Stimulated activated CD8-positive, alpha-beta memory T cell treated with anti-CD3 and anti-CD28 coated beads, Interleukin-15, amount 100 ng/mL, for 4 hours (primary cell): ENCODE data around the gene ASTN2.

Source experiments
- DNase-seq, 2 donors: peaks; one replicate each; pipeline ENCODE4 v3.0.0-alpha.2; 2020; ENCODE audit warnings: low read depth in 2 of 2

The ASTN2 gene

GRCh38 chr9:116966199-116966598 is 448.7 kb downstream of the ASTN2 start:
- no peak for DNase-seq

- no peak for DNase-seq
These were observed 450.6 kb downstream of the ASTN2 start for GRCh38 chr9:116964258-116964657.

GRCh38 chr9:116959809-116960208 is 455.0 kb downstream of the ASTN2 start:
- DNase-seq, result no peak

- DNase-seq, result no peak
These were observed 456.0 kb downstream of the ASTN2 start for GRCh38 chr9:116958881-116959280.

- no peak for DNase-seq
These were observed 460.1 kb downstream of the ASTN2 start for GRCh38 chr9:116954731-116955130.

GRCh38 chr9:116953271-116953670 is 461.6 kb downstream of the ASTN2 start:
- no peak for DNase-seq

- DNase-seq, result no peak
These were observed 462.4 kb downstream of the ASTN2 start for GRCh38 chr9:116952436-116952810.

GRCh38 chr9:116951588-116952435 is 463.0 kb downstream of the ASTN2 start:
- no peak for DNase-seq

- DNase-seq, result no peak
These were observed 469.0 kb downstream of the ASTN2 start for GRCh38 chr9:116945817-116946216.

- no peak for DNase-seq
These were observed 469.9 kb downstream of the ASTN2 start for GRCh38 chr9:116944714-116945534.

- DNase-seq, result no peak
These were observed 470.9 kb downstream of the ASTN2 start for GRCh38 chr9:116943970-116944369.

- no peak for DNase-seq
These were observed 472.2 kb downstream of the ASTN2 start for GRCh38 chr9:116942593-116943061.

GRCh38 chr9:116941266-116941665 is 473.6 kb downstream of the ASTN2 start:
- DNase-seq, result no peak

GRCh38 chr9:116940614-116941215 is 474.1 kb downstream of the ASTN2 start:
- DNase-seq, result no peak

GRCh38 chr9:116939614-116940013 is 475.2 kb downstream of the ASTN2 start:
- no peak for DNase-seq

GRCh38 chr9:116939161-116939560 is 475.7 kb downstream of the ASTN2 start:
- DNase-seq, result no peak

GRCh38 chr9:116937361-116937760 is 477.5 kb downstream of the ASTN2 start:
- no peak for DNase-seq

GRCh38 chr9:116935149-116935897 is 479.5 kb downstream of the ASTN2 start:
- no peak for DNase-seq

- DNase-seq, result no peak
These were observed 480.7 kb downstream of the ASTN2 start for GRCh38 chr9:116934131-116934530.

- no peak for DNase-seq
These were observed 481.6 kb downstream of the ASTN2 start for GRCh38 chr9:116933251-116933650.

GRCh38 chr9:116929621-116930020 is 485.2 kb downstream of the ASTN2 start:
- DNase-seq, result no peak

- no peak for DNase-seq
These were observed 486.0 kb downstream of the ASTN2 start for GRCh38 chr9:116928884-116929283.
